GM21717 (cell line): ENCODE data around the gene RHEX.

Experiments
- ATAC-seq: cut with Tn5 transposase; IDR thresholded peaks from one replicate; pipeline ENCODE4 v1.9.1; 2021; ENCODE audit warnings: mild to moderate bottlenecking, moderate library complexity; ENCODE audit not compliant: unreplicated experiment

RHEX gene

DNA sequence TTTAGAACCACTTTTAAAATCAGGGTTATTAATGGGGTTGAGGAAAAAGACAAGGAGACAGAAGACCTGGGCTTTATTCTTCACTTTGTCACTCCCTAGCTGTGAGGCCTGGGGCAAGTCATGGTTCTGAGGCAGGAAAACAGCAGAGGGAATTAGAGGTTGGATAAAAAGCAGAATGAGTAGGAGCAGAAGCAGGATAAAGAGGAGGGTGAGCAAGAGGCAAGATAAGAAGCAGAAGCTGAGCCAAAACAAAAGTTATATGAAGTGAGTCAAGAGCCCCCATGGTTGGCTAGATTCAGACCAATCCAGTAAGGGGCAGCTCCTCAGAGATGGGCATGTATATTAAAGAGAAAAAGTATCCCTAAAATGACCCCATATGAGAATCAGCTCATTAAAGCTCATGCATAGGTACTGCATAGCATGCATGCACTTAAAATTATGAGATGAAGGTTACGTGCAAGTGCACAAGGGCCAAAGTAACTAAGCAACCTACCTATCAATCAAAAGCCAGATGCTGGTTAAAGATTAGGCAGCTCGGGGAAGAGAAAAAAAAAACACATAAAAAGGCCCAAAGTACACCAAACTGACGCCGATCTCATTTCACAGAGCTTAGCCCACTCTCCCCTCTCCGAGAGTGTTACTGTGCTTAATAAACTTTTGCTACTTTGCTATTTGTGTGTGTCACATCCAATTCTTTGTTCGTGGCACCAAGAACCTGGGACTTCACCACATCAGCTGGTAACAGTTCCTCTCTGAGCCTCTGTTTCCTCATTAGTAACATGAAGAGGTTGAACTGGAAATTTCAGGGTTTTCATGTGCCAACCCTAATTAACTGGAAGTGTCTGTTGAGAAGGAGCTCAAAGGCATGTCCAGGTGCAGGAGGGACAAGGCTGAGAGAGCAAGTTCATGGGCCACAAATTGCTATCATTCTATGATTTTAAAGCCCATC, 62.0 kb downstream of the RHEX start:
- no peak for ATAC-seq

DNA sequence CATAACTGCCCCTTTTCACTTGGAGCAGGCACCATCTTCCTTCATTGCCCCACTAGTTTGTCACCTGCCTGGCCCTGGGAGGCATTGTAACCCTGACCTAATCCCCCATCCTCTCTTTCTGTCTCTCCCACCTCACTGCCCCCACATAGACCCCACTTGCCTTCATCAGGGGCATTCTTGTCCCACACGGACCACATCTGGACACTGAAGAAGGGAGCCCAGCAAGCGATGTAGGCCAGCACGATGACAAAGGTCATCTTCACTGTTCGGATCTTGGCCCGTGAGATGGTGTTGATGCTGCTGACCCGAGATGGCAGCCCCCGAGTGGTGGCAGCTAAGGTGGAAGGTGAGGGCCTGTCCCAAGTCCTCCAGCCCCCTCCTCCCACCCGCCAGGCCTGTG, 62.8 kb downstream of the RHEX start:
- no peak for ATAC-seq

DNA sequence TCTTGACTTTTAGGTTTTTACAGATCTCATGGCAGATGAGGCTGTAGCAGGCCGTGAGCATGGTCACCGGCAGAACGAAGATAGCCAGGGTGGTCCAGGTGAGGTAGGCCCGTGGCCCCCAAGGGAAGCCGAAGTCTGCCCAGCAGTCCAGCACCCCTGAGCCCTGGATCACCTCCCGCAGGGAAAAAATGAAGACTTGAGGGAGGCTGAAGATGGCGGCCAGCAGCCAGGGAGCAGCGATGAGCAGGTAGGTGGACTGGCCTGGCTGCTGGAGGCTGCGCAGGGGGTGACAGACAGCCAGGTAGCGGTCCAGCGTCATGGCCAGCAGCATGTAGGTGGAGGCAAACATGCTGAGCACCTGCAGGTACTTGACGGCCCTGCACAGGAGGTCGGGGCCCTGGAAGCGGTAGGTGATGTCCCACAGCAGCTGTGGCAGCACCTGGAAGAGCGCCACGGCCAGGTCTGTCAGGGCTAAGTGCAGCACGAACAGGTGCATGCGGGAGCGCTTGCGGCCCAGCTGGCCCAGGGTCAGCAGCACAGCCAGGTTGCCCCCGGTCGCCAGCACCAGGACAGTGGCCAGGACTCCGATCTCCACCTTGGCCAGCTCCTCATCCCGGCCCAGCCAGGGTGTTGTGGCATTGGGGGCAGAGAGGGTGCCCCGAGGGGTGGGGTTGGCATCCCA, 63.4 kb downstream of the RHEX start:
- ATAC-seq = no peak

DNA sequence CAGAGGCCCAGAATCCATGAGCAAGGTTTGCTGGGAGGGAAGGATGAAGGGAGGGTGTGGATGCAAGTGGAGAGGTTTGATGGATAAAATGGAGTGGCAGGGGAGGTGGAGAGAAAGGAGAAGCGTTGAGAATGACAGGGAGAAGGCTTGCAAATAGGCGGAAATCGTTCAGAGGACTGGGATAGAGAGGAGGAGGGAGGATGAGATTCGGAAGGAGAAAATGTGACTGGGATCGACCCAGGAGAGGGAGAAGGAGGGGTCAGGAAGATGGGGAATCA, 63.8 kb downstream of the RHEX start:
- ATAC-seq = no peak

DNA sequence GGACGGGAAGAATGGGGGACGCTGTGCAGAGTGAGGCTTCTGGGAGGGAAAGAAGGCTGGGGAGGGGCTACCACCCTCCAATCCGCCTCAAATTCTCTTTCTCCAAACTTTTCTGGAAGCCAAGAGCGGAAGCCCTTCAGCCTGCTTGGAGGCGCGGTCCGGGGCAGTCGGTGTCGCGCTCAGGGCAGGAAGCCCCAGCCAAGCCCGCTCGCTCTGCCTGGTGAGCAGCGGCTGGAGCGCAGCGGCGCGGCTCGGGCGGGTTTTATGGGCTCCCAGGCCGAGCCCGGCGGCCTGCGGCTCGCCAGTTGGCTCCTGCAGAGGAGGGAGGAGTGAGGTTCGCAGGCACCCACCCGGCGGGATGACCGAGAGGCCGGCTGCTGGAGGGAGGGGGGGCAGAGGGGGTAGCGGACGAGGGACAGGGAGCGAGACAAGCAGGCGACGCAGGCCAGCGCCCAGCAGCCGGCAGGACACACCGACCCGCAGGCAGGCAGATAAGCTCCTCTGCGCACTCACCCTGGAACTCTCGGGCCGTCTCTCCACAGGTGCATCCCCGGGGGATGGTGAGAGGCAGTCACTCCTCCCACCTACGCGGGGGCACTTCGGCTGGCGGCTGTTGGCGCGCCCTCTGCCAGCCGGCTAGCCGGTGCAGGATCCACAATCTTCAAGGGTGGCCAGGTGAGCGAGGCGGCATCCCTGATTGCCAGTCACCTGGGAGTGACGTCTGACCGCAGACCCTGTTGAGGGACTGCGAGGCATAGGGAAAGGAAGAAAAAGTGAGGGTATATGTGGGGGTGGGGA, 64.4 kb downstream of the RHEX start, which contains the start of gene AVPR1B:
Gene AVPR1B (minus strand): TSS at position 238 of the 798 bp plus-strand sequence. CDS start 498 bp downstream, outside the sequence.
- no peak for ATAC-seq

DNA sequence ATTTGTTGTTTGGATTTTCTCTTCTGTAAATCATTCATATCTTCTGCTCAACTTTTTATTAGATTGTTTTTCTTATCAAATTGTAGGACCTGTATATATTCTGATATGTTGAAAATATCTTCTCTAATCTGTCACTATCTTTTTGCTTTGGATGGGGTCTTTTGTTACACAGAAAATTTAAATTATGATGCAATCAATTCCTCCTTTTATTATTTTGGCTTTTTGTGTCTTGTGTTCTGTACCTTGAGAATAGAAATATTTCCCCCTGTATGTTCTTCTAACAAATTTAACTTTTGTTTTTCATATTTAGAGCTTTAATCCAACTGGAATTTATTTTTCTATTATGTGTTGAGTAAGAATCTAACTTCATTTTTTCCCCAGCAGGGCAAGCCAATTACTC, 67.4 kb downstream of the RHEX start:
- ATAC-seq = no peak

DNA sequence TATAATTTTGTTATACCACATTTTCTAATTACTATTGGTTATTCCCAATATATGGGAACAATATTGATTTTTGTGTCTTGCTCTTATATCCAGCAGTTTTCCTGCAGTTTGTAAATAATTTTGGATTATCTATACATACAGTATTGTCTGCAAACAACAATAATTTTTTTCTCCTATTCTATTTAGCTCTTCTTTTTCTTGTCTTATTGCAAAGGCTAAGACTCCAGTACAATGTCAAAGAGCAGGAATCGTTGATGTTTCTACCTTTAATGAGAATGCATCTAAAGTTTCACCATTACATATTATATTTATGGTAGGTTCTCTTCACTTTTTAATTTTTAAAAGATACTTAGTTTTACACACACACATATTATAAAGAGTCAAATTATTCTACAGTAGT, 68.3 kb downstream of the RHEX start:
- no peak for ATAC-seq

DNA sequence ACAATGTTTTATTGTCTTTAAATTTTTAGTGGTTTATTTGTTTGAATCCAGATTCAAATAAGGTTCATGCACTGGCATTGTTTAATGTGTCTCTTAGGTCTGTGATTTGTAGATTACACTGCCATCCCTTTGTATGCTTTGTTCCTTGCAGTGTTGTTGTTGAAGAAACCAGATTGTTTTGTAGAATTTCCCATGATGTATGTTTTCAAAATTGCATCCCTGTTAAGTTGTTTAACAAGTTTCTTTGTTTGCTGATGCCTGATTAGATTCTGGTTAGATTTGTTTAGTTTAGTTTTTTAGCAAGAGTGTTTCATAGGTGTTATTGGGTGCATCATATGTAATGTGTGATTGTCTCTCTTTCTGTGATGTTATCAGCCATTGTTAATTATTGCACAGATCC, 69.7 kb downstream of the RHEX start:
- ATAC-seq = no peak

DNA sequence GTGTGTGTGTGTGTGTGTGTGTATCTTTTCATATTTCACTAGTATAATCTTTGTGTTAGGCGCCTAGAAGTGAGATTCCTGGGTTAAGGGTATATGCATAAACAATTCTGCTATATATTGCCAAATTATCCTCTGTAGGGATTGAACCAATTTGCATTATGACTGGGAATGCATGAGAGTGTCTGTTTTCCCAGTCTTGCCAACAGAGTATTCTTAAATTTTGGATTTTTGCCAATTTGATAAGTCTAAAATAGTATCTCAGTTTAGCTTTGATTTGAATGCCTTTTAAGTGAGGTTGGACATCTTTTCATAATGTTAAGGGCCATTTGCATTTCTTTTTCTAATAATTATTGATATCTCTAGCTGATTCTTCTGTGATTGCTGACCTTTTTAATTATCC, 72.4 kb downstream of the RHEX start:
- no peak for ATAC-seq

DNA sequence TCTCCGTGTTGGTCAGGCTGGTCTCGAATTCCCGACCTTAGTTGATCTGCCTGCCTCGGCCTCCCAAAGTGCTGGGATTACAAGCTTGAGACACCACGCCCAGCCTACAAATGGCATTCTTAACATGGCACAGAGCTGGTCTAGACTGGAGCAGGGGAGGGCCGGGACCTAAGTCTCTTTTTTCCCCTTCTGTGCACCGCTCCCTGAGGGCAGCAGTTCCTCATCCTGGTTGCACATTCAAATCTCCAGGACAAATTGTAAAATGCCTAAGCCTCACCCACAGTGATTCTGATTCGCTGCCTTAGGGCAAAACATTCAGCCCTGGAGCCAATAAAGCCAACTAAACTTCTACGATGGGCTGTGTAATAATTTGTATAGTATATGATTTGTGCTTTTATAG, 74.4 kb downstream of the RHEX start:
- ATAC-seq = no peak

DNA sequence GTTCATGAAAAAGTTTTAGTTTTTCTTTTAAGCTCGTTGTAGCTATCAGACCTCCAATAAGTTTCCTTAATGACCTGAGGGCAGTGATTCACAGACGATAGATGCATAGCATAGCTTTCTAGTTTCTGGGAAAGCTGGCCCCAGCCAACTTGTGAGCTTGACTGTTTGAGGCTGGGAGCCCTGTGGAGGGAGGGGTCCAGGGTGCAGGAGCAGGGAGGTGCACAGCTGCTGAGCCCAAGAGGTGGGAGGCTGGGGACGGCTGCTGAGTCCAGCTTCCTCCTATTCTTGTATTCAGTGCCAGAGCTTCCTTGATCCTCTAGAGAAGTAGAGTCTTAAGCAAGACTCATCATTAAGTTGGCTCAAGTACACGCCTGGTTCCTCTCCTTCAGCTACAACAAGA, 75.2 kb downstream of the RHEX start:
- no peak for ATAC-seq

DNA sequence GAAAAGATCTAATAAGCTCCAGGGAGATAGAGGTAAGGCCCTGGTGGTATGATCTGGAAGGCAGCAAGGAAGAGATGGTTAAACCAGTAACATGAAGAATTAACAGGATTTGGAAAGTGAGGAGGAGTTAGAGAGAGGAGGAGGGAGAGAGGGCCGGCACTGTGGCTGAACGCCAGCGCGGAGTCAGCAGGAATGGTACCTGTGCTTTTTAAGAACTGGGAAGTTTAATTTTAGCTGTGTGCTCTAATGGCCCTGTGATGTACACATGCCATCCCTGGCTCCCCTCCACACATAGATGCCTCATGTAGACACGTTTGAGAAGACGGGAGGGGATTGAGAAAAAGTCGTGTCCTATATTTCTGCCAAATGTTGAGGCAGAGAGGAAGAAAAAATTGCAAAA, 78.1 kb downstream of the RHEX start:
- no peak for ATAC-seq

DNA sequence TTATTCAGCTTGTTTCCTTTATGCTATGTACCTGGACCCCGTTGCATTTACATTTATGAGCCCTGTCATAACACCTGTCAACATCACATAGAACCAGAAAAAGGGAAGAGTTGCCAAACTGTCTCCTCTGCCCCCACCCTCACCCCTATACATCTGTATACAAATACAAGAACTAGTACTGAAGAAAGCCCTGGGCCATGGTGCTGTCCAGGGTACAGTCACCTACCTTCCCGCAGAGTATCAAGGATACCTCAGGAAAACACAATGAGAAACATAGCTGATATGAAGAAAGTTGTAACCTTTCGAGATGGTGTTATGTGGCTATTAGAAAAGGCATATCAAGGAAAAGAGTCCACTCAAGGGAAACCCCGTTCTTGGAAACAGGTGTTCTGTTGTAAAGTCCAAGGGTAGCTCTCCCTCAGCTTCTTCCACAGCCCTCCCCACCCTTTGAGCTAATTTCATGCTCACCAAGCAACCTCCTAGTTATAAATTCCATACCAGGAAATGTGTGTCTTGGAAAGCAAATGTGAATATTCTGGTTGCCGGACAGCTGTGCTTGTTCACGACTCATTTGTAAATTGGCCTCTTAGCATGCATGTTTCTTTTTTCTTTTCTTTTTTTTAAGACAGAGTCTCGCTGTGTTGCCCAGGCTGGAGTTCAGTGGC, 80.9 kb downstream of the RHEX start:
- ATAC-seq = no peak

DNA sequence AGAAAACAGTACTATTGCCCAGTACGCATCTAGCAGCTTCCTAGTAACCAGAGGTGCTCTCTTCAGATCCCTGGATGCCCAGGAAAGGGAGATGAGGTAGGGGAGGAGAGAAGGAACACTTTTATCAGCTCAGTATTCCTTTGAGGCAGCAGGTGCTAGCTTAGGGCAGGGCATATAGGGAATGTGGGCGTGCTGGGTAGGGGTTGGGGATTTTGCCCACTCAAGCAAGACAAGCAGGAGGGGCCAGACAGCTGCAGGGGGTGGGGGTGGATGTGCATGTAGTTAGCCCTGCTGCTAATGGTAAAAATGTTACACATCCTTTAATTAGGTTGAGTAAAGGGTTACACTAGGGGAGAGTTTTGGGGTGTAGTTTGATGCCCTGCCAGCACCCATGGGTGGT, 82.3 kb downstream of the RHEX start:
- no peak for ATAC-seq

DNA sequence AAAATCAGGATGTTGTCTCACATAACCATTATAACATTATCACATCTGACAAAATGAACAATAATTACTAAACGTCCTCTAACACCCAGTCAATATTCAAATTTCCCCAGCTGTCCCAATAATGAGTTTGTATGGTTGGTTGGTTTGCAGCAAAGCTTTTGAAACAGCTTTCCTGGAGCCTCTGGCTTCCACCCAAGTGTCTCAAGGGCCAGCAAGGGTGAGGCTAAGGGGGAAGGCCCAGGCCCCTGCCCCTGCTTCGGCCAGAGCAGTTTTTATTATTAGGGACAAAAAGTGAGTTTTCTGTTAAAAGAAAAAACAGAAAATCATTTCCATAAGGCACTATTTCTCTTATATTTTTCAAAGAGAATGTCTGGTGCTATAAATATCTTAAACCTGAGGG, 83.3 kb downstream of the RHEX start:
- ATAC-seq = no peak

DNA sequence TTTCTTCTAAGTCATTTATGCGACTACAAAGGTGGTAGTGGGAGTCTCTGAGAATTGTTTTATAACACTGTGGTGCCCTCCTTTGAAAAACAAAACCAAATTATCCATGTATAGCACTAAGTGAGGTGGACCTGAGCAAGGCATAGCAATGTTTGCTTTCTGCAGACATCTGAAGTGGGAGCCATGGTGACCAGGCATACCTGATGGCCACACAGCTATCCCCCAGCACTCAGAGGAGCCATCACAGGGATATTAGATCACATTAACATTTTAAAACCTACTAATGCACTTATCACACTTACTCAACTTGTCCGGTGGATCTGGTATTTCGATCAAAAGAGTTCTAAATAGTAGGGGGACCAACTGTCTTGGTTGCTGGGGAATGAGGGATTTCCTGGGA, 89.0 kb downstream of the RHEX start:
- ATAC-seq = no peak

DNA sequence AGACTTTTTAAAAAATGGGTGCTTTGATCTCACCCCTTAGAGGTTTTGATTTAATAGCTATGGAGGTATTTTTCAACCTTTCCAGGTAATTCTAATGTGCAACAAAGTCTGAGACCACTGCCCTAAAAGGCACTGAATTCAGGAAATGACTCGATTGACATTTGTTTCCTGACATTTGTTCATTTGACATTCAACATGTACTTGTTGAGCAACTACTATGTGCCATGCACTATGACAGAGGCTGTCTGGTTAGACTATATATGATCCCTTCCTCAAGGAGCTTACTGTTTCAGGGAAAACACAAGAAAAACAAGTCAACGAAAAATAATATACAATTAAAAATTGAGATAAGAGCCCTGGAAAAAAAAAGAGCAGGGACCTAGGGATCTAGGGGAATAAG, 89.8 kb downstream of the RHEX start:
- no peak for ATAC-seq

DNA sequence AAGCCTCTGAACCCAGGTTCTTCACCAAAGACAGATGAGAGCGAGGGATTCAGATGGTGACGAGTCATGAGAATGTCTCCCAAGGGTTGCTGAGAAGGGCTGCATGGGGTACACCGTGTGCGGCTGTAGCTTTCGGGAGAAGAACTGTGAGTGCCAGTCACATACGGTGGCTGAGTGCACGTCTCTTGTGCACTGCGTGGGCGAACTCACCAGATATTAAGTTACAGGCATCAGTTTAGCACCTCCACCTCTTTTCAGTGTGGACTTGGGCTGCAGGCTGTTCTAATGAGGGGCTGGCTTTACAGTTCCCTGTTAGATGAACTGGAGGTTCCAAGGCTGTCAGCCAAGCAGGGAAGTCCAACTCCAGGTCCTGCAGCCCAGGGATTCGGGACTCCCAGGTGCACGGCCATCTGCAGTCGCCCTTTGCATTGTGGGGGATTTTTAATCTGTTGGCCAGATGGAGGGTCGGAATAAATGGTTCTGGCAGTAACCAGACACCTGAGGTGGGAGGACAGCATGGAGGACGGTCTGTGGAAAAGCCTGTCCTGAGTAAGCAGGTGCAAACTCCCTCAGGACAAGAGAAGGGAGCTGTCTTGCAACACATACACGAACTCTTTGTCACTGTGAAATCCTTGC, 90.7 kb downstream of the RHEX start:
- ATAC-seq = no peak

DNA sequence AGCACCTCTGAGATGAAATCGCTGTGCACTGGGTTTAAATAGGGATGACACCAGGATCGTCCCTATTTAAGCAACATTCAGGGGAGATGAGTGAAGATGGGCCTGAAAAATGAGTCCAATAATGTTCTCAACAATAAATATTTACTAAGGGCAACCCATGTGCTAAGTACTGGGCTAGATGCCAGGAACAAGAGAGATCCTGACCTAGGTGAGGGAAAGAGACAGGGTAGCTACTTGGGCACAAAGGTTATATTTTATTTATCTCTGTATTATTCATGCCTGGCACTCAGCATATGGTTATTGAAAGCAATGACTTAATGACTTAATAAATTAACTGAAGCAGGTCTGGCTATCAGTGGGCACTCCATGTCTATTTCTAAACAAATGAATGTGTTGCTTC, 91.6 kb downstream of the RHEX start:
- ATAC-seq = no peak

DNA sequence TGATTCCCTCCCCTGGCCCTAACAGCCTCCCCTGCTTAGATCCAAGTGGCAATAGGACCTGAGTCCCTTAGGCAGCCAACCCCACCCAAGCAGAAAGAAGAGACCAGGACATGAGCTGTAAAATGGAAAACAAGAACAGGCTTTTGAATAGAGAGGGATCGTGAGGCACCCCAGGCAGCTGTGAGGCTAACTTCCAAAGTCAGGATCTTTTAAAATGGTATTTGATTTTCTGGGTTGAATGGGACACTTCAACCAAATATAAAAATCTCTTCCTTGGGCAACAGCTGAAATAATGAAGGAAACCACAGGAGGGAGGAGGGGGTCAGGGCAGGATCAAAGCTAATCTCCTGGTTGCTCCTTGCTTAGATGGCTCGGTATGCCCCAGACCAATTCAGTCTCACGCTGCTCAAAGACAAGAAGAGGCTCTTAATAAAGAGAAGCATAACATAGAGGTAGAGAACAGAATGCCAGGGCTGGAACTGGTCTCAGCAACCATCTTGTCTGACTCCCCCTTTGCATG, 92.9 kb downstream of the RHEX start:
- ATAC-seq = no peak
